DMS153 treated with DMSO at 0.1 percent for 48 hours (cell line): ENCODE data around the gene PJA1.

ENCODE experiments used
- DNase-seq: peaks from one replicate; lab custom pipeline; 2025; ENCODE audit not compliant: unreplicated experiment; lab: John Stamatoyannopoulos, UW

Gene PJA1

DNA sequence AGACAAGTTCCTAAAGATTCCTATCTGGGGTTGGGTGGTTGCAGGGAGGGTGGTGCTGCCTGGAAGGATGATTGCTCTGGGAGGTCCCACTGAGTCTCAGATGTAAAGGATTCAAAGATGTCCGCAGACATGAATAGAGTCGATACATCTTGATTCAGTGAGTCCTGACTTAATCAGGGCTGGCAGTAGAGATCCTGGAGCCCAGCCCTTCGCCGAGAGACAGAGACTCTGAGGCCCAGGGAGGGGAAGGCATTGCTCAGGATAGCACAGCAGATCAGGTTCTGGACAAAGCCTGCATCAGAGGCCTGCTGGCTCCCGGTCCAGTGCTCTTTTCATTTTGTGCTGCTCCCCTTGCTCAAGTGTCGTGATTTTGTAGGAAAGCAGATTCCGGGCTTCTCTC, 21.7 kb downstream of the PJA1 start:
- no peak for DNase-seq

DNA sequence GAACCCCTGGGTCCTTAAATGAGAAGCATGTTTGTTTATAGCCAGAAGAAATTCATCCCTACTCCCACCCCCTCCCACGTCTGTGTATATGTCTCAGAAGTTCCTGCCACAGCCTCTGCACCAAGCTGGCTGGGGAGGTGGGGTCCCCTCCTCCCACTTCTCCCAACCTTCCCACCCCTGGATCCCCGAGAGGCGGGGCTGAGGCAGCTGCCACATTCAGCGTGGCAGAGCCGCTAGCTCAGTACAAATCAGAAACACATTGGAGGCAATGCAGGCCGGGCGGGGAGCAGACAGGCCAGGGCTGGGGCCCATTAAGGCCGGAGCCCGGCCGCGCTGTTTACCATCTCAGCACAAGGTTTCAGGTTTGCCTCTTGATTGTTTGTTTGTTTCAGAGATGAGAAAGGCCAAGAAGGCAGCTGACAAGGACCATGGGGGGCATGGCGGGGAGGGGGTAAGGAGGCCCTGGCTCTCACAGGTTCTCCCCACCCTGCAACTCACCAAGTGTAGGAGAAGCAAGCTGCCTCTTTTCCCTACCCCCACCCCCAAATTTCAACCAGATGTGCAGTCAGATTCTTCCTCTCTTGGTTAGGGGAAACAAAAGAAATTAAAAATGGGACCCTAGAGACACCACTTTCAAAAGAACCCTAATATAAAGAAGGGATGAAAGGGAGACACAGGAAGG, 22.3 kb downstream of the PJA1 start:
- no peak for DNase-seq

DNA sequence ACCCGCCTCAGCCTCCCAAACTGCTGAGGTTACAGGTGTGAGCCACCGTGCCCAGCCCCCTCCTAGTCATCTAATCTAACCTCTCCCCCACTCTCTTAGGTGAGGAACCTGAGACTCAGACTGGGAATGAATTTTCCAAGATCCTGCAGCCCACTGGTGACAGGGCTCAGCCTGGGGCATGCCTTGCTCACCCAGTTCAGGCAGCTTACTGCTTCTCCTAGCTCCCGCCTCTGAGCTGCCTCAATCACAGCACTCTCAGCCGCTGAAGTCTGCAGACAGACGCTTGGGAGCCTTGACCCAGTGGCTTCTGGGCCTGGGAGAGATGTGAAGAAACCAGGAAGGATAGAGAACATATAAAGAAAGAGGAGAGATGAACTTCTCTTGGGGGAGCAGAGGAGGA, 24.4 kb downstream of the PJA1 start:
- no peak for DNase-seq

DNA sequence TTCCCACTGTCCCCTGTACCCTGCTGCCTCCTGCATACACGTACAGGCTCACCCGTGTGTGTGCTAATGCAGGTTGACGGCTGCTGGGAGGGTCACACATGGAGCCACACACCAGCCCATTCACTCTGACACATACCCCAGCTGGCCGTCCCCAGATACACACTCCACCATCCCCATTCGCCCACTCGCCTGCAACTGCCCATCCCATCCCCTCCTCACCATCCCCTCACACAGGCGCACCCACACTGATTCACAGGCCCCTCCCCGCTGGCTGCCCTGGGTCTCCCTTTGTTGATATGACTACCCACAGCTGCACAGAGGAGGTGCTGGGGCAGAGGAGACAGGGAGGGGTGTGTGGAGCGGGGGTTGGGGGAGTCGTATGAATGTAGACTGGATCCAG, 25.7 kb downstream of the PJA1 start:
- DNase-seq, result no peak

DNA sequence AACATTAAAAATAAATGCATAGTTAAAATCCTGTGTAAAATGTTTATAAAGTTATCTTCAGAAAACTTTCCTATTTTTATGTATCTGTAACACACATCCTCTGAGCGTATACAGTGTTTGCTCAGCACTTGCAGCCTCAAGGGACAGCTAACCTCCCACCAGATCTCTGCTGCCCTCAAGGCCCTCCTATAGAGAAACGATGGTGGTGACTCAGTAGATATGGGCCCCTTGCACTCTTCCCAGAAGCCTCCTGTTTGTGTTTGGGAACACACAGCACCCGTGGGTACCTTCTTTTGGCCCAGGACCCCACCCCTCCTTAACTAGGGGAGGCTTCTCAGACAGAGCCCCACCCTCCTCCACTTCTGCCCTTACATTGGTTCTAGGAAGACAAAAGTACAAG, 26.7 kb downstream of the PJA1 start:
- DNase-seq, result no peak

DNA sequence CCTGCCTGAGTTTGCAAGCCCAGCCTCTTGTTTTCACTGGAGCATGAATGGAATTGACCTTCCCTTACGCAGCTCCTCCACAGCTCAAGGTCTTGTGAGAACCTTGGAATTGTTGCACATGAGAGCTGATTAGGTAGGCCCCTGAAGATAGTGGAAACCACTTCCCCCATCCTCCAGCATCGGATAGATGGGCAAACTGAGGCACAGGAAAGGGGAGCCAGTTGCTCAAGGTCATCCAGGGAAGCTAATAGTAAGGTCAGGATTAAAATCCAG, 27.2 kb downstream of the PJA1 start:
- DNase-seq, result no peak

DNA sequence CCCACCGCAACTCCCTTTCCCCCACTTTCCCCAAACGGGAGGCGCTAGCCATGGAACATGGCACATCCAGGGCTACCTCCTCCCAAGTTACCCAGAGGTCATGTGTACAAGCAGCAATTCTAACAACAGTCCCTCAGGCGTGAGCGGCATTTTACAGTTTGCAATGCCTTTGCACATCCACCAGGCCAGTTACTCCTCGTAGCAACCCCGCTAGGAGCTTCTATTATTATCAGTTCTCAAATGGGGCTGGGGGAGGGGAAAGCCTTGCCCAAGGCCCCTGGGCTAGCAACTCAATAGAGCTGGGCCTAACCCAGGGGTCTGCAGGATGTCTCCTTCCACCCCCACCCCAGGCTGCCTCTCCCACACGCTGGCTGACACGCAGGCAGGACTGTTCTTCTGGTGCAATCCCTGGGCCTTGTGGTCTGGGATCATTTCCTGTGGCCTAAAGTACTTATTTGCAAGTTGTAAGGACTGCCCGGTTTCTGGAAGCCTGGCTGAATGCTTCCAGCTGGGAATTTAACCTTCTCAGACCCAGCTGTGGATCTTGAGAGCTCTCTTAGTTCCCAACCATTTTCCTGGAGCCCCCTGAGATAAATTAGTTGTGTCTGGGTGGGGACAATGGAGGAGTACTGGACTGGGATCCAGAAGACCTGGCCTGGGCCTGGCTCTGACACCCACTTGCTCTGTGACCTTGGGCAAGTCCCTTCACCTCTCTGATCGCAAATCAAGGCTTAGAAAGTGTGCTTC, 27.7 kb downstream of the PJA1 start:
- DNase-seq, result no peak

DNA sequence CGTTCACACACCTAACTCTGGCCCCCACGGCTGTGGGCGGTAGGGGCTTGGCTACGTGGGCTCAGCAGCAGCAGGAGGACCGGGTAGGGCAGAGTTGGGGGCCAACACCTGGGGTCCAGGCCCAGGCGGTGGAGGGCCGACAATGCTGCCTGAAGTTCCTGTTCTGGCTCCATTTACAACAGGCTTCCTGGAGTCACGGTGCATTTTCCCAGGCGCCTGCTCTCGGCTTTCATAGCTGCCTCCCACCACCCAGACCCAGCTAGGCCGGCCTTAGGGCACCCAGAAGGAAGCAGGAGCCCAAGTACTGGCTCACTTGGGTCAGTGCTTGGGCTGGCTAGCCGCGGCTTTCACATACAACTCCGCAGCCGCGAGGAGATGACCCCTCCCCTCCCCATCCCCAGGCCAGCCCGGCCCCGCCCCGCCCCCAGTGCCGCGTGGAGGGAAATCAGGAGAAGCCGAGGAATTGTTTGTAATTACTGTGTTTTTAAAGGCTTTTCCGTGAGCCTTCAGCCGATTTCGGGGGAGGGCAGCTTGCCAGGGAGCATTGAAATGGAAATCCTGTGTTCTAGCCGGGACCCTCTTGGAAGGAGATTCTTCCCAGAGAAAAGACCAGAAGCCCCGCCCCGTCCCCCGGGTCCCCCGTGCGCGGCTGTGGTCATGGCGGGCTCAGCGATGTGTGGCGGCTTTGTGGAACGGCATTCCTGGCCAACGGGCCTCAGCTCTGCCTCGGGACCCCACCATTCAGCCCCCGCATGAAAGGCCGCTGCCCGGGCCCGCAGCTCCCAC, 28.5 kb downstream of the PJA1 start:
- no peak for DNase-seq

DNA sequence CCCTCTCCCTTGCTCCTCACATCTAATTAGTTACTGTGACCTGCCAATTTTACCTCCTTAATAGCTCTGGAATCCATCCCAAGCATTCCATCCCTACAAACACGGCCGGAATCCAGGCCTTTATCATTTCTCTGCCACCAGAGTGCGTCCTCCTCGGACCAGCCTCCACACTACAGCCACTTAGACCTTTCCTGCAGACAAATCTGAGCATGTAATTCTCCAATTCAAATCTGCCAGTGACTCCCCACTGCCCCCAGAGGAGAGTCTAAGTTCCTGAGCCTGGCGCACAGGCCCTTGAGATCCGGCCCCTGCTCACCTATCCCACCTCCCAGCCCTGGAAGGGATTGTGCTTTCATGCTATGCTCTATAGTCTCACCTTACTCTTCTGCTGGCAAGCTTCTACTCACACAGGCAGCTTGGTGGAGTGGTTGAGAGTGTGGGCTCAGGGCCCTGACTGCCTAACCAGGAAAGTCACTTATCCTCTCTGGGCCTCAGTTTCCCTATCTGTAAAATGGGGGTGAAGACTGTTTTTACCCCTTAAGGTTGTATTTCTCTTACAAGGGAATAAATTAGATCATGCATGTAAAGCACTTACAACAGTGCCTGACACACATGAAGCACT, 31.2 kb downstream of the PJA1 start:
- DNase-seq, result no peak

DNA sequence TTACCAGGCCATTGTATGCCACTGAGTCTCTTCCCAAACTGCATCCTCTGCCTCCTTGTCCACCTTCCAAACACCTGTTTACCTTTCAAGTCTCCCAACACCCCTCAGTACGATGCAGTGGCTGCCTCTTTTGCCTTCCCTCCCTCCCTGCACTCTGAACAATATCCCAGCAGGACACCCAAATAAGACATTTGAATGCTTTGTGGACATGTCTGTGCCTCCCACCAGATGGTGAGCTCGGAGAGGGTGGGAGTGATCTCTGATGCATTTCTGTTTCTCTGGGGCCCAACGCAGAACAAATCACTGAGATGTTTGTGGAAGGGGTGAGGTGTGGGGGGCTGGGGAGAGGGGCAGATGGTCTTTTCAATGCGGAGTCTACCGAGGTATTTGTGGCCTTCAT, 33.4 kb downstream of the PJA1 start:
- no peak for DNase-seq

DNA sequence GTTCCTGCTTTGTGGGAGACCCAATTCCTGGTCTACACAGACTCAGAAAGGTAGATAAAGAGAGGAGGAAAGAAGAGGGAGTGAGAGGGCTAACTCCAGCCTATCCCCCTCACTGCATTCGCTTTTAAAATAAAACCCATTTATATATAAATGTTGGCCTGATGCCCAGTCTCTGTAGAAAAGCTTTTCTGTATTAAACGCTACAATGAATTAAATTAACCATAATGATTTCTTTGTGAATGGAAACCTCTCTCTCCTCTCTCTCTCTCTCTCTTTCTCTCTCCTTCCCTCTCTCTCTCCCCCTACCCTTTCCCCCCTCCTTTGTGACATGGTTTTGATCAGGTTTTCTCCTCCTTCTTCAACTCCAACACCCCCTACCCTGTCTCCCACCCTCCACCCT, 34.8 kb downstream of the PJA1 start:
- DNase-seq, result no peak

DNA sequence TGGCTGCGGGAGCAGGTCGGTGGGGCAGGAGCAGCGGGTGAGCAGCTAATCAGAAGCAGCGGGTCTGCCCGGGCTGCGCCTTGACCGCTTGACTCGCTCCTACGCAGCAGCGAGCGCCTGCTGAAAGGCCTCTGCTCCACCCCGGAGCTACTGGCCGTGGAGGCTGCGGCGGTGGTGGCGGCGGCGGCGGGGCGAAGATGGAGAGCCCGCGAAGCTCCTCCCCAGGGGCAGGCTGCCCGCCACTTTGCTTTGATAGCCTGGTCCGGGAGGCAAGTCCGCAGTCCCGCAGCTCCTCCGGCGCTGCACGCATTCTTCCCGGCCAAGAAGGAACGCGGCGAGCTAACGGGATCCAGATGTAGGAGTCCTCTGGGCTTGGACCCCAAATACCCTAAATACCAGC, 36.7 kb downstream of the PJA1 start:
- no peak for DNase-seq

DNA sequence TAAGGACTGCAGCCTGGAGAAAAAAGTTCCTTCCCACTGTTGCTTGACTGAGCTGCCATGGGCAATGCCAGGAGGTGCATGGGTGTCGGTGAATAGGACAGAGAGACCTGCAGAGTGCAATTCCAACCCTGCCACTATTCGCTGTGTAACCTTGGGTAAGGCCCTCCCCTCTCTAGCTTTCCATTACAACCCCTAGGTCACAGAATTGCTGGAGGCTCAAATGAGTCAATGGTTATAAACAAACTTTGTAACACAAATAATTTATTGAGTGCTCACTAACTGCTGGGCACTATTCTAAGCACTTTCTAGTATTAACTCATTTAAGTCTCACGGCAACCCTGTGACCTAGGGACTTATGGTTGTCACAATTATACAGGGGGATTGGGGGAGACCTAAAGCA, 37.8 kb downstream of the PJA1 start:
- no peak for DNase-seq

DNA sequence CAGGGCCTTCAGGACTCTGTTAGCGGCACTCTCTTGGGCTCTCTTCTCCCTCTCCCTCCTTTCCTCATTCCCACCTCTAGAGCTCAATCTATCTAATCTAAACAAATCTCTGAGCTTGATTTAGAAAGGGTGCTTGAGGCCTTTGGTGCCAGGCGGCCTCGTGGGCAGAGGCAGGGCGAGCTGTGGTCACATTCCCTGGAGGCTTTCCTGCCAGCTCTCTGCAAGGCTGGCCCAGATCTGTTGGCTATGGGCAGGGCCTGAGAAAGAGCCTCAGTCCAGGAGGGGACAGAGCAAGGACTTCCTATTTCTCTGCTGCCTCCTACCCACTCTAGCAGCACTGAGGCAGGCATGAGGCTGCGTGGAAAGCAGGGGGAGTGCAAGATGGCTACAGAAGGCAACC, 38.6 kb downstream of the PJA1 start:
- no peak for DNase-seq

DNA sequence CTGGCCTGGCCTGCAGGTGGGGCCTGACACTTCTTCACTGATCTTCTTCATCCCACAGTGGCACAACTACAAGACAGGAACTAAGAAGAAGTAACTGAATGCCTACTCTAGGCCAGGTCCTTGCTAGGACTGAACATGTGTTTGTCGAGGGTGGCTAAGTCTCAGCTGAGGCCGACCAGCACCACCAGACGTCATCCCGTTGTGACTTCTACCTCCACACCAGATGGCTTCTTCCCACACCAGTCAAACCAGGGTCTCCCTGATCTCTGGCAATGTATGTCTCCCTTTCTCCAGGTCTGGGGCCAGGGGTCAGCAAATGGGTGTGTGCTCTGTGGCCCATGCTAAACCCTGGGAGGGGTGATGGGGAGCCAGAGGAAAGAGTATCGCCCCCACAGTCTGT, 40.2 kb downstream of the PJA1 start:
- no peak for DNase-seq

DNA sequence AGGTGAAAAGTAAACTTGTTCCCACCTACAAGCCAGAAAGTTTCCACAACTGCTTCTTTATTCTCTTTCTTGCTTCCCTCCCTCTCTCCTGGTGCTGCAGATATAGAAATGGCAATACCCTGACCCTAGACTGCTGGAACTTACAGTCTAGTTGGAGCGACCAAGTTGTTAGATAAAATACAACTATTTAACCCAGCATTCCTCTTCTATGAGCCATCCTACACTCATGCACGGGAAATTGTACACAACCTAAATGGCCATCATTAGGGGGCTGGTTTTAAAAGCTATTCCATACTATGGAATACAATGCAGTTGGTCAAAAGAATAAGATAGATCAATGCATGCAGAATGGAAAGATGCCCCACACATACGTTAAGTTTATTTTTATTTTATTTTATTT, 41.1 kb downstream of the PJA1 start:
- DNase-seq, result no peak

DNA sequence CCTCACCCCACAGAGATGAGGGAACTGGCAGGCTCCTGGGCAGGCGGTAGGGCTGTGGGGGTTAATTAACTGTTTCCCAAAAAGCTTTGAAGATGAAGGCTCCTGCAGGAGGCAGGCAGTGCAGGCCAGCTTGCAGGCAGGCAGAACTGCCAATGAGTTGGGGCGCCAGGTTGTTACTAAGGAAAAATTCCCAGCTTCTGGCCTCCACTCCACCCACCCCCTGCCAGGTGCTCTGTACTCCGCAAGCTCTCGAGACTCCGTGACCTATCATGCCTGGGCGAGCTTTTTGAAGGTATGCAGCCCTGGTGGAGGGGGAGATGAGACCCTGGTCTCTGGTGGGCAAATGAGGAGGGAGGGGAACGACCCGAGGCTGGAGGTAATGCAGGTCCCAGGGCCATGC, 41.8 kb downstream of the PJA1 start:
- DNase-seq, result no peak

DNA sequence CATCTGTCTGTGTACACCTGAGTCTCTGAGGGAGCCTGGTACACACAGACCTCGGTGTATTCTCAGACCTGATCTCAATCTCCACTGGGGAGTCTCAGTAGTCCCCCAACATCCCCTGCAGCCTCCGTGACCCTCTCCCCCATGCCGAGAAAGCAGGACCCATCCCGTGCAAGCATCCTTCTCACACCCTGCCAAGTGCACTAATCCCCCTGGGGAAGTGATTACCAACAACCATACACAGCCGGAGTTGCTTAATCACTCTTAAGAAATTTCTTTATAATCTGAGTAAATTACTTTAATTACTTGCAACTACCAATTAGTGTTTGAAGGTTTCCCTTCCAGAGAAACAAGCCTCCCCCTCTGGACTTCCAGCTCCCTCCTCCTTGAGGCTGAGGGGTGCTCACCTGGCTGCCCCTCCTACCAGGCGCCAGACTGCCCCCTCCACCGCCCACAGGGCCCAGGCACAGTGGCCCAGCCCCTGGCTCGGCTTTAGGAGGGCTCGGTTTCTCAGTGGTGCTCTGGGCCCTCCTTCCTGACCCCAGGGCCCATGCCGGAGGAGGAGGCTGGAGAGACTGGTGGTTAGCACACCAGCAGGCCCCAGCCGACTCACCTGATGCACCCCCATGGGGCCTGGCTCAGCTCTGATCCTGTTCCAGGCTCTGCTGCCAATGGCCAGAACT, 43.8 kb downstream of the PJA1 start:
- DNase-seq, result no peak

DNA sequence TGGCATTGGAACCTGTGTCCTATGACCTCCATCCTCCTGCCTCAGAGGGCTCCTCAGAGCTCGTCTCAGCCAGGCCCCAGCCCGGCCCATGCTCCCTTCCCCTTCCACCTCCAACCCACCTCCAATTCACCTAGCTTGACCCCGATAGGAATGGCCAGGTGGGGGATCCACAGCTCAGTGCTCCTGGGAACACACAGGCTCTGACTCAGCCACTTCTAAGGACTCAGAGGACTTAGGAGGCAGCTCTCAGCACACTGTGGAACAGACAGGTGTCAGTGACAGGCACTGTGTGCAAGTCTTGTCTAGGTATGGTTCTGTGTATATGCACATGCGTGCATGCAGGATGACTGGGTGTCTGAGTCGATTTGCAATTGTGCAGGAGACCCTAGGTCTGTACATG, 44.8 kb downstream of the PJA1 start:
- no peak for DNase-seq

DNA sequence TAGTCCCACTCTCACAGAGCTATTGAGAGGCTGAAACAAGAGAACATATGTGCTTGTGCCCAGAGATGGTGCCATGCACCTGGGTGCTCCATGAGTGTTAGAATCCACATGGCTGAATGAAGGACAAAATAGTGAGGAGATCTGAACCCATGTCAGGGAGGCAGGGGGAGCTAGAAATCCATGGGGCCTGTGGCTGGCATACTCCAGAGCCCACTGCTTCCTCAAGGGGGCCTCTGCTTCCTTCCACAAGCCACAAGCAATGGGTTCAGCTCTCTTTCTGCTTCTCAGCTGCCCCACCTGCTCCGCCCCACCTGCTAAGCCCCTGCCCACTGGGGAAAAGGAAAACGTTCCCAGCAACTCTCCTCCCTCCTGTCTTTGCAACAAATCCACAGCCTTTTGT, 46.1 kb downstream of the PJA1 start:
- no peak for DNase-seq

DNA sequence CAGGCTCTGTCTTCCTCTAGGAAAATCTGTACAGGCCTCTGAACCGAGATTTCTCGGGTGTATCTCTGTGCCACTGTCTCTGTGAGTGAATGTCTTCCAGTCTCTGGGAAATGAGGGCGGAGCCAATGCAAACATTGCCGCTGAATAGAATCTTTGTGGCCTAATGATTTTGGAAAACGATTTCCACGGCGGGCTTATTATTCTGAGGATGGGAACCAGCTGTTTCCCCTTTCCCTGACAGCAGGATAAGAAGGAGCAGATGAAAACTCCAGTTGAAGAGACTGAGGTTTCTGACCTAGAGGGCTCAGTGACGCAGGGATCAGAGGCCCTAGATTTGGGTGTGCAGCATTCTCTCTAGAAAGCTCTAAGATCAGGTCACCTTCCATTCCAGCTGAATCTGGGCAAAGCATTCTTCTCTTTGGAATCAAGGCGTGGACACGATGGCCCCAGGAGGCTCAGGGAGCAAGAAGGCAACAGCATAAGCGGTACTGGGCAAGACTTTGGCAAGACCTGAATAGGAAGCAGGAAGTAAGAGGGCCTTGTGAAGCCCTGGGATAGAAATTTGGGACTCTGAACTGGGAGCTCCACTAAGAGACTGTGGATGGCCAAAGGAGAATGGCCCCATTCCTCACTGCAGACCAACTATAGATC, 47.3 kb downstream of the PJA1 start:
- no peak for DNase-seq
